ENCODE results near the gene PLEKHN1.

DNA sequence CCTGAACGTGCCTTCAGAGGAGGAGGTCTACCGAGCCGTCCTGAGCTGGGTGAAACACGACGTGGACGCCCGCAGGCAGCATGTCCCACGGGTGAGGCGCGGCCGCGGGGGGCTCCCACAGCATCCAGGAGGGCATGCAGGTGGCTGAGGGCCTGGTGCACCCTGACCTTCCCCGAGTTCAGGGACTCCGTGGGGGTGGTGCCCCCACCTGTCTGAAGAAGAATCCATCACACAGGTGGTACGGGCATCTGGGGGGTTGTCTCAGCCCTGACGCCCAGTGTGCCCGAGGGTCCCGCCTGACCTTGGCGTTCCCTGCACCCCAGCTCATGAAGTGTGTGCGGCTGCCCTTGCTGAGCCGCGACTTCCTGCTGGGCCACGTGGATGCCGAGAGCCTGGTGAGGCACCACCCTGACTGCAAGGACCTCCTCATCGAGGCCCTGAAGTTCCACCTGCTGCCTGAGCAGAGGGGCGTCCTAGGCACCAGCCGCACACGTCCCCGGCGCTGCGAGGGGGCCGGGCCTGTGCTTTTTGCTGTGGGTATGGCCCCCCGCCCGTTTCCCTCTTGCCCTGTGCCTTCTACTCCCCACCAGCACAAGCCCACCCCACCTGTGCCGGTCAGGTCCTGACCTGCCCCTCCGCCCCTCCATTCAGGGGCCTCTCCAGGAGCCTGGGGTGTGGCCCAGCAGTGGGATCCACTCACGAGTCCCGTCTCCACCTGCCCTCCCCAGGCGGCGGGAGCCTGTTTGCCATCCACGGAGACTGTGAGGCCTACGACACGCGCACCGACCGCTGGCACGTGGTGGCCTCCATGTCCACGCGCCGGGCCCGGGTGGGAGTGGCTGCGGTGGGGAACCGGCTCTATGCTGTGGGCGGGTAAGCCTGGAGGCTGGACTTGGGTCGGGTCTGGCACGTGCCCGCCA lies 3.6 kb upstream of the PLEKHN1 start:
- TF ChIP-seq, protein P1, sequence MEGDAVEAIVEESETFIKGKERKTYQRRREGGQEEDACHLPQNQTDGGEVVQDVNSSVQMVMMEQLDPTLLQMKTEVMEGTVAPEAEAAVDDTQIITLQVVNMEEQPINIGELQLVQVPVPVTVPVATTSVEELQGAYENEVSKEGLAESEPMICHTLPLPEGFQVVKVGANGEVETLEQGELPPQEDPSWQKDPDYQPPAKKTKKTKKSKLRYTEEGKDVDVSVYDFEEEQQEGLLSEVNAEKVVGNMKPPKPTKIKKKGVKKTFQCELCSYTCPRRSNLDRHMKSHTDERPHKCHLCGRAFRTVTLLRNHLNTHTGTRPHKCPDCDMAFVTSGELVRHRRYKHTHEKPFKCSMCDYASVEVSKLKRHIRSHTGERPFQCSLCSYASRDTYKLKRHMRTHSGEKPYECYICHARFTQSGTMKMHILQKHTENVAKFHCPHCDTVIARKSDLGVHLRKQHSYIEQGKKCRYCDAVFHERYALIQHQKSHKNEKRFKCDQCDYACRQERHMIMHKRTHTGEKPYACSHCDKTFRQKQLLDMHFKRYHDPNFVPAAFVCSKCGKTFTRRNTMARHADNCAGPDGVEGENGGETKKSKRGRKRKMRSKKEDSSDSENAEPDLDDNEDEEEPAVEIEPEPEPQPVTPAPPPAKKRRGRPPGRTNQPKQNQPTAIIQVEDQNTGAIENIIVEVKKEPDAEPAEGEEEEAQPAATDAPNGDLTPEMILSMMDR (IDR thresholded peaks at IDR 0.05), result no peak
- TF ChIP-seq POLR2AphosphoS5 (IDR thresholded peaks at IDR 0.05; ENCODE audit: insufficient read depth in 1 of 2, low read depth in 1 of 2), result no peak

Measured in vagina (tissue), 2 donors.